ENCODE measurements around the gene HSPB8. TPM values are rescaled to one million over a fixed set of nuclear protein-coding genes. Genes with fewer than 3 reads are reported as not detected.

The HSPB8 gene
- total RNA-seq (100 to 1,000 TPM; 311 to 485 (median 436) TPM), polyA plus RNA-seq (10 to 100 TPM in 2 of 3 donors, 1 to 10 TPM in 1; 2.1 to 20.9 (median 18.0) TPM)

- Histone ChIP-seq H3K27ac (peak within 1 kb of the TSS; percentile 91 to 99 (median 96)), H3K4me3 (peak within 1 kb of the TSS; percentile 58 to 86 (median 76)), H3K36me3 (no peaks in the 10 kb centered on the region), H3K27me3 (no peaks in the 10 kb centered on the region), H3K4me1 (peaks cover 0 to 28% (median 18%) of the 10 kb centered on the region in 4 donors), H3K9me3 (no peaks in the 10 kb centered on the region)
- DNase-seq = peak; percentile 98
- TF ChIP-seq CTCF (IDR thresholded peaks at IDR 0.05) (peak in 1 of 4 experiments; percentile 29), POLR2AphosphoS5 (IDR thresholded peaks at IDR 0.05) (peak; percentile 96 to 99 (median 98)), EP300 (IDR thresholded peaks at IDR 0.05) (peak in 2 of 4 donors; percentile 39 to 84), POLR2A (IDR thresholded peaks at IDR 0.05) (peak; percentile 98 to 99)
- intact Hi-C loops (cut with DNase I) = loop anchor here (2.0 to 10.0 kb wide), 4 partner anchors 148 to 801 kb away; partner anchors contain the start of gene SUDS3
- WGBS, 2 donors = 10% methylated on average over 33 of the region's 33 CpGs
Measured at GRCh38 chr12:119178544-119179334, at the start of gene HSPB8. HSPB8 (plus strand) TSS chr12:119178931; CDS start chr12:119179313, 382 bp downstream.

GRCh38 chr12:119129827-119130434 is 48.8 kb upstream of the HSPB8 start:
- 77 to 83% methylated on average over 3 of the region's 3 CpGs for WGBS, 2 donors
- H3K9me3 ChIP-seq = peaks cover 0 to 9% (median 2%) of the 10 kb centered on the region in 4 donors
- no peak overlapping the region for H3K4me3 ChIP-seq
- intact Hi-C loops (cut with DNase I) = no loop called here
- no peak for TF ChIP-seq EP300 (IDR thresholded peaks at IDR 0.05)
- TF ChIP-seq CTCF (IDR thresholded peaks at IDR 0.05) = no peak
- no peak for TF ChIP-seq POLR2AphosphoS5 (IDR thresholded peaks at IDR 0.05)
- TF ChIP-seq POLR2A (IDR thresholded peaks at IDR 0.05) = no peak
- no peaks in the 10 kb centered on the region for H3K36me3 ChIP-seq
- no peaks in the 10 kb centered on the region for H3K27me3 ChIP-seq
- DNase-seq = no peak
- no peaks in the 10 kb centered on the region for H3K4me1 ChIP-seq
- no peak overlapping the region for H3K27ac ChIP-seq

GRCh38 chr12:119130523-119130922 is 48.2 kb upstream of the HSPB8 start:
- H3K4me3 ChIP-seq = no peak overlapping the region
- no peak for DNase-seq
- H3K27ac ChIP-seq = no peak overlapping the region
- no peak for TF ChIP-seq POLR2AphosphoS5 (IDR thresholded peaks at IDR 0.05)
- no peak for TF ChIP-seq CTCF (IDR thresholded peaks at IDR 0.05)
- TF ChIP-seq EP300 (IDR thresholded peaks at IDR 0.05) = no peak
- TF ChIP-seq POLR2A (IDR thresholded peaks at IDR 0.05) = no peak
- 92 to 94% methylated on average over 10 of the region's 10 CpGs for WGBS, 2 donors
- intact Hi-C loops (cut with DNase I) = no loop called here
- peaks cover 0 to 9% (median 2%) of the 10 kb centered on the region in 4 donors for H3K9me3 ChIP-seq
- H3K36me3 ChIP-seq = no peaks in the 10 kb centered on the region
- no peaks in the 10 kb centered on the region for H3K27me3 ChIP-seq
- no peaks in the 10 kb centered on the region for H3K4me1 ChIP-seq

GRCh38 chr12:119134284-119135072 is 44.3 kb upstream of the HSPB8 start:
- peaks cover 0 to 9% (median 2%) of the 10 kb centered on the region in 4 donors for H3K9me3 ChIP-seq
- H3K4me3 ChIP-seq = no peak overlapping the region
- H3K36me3 ChIP-seq = no peaks in the 10 kb centered on the region
- H3K27ac ChIP-seq = no peak overlapping the region
- no peak for TF ChIP-seq CTCF (IDR thresholded peaks at IDR 0.05)
- no peak for TF ChIP-seq EP300 (IDR thresholded peaks at IDR 0.05)
- TF ChIP-seq POLR2A (IDR thresholded peaks at IDR 0.05) = no peak
- TF ChIP-seq POLR2AphosphoS5 (IDR thresholded peaks at IDR 0.05) = no peak
- DNase-seq = no peak
- intact Hi-C loops (cut with DNase I) = no loop called here
- 78 to 90% methylated on average over 3 of the region's 3 CpGs for WGBS, 2 donors
- no peaks in the 10 kb centered on the region for H3K27me3 ChIP-seq
- no peaks in the 10 kb centered on the region for H3K4me1 ChIP-seq

Measured in sigmoid colon (tissue), 7 donors.